ENCODE results near the gene UBE2M.
A peak's percentile ranks its signal among the peaks of the same experiment; 100 is the strongest.
"Not testable (repeated sequence)": the region's sequence is repeated elsewhere in the genome, so short reads cannot be mapped to it uniquely, and the experiment has no call there.

The UBE2M gene

GRCh38 chr19:58555369-58555885, 3.0 kb downstream of the UBE2M start:
- DNase-seq (ENCODE audit: low spot score), result no peak

- DNase-seq (ENCODE audit: low spot score), result peak; percentile 95
Measured at GRCh38 chr19:58554494-58555368, 3.7 kb downstream of the UBE2M start, which contains the start of gene CHMP2A. TSS of gene CHMP2A (minus strand) at chr19:58555105. CDS start at chr19:58554212, 893 bp downstream.

- no peak for DNase-seq (ENCODE audit: low spot score)
Measured at GRCh38 chr19:58553799-58554493, 4.5 kb downstream of the UBE2M start.

- DNase-seq (ENCODE audit: low spot score), result no peak
Measured at GRCh38 chr19:58552655-58553054, 5.8 kb downstream of the UBE2M start.

GRCh38 chr19:58551577-58552471, 6.6 kb downstream of the UBE2M start:
- DNase-seq (ENCODE audit: low spot score), result no peak

GRCh38 chr19:58551123-58551497, 7.3 kb downstream of the UBE2M start:
- DNase-seq (ENCODE audit: low spot score), result no peak

GRCh38 chr19:58550362-58551122, 7.9 kb downstream of the UBE2M start:
- no peak for DNase-seq (ENCODE audit: low spot score)

- no peak for DNase-seq (ENCODE audit: low spot score)
Measured at GRCh38 chr19:58549664-58550361, 8.6 kb downstream of the UBE2M start.

GRCh38 chr19:58548859-58549663, 9.3 kb downstream of the UBE2M start:
- DNase-seq (ENCODE audit: low spot score), result no peak

- no peak for DNase-seq (ENCODE audit: low spot score)
Measured at GRCh38 chr19:58547323-58548312, 10.8 kb downstream of the UBE2M start.

- DNase-seq (ENCODE audit: low spot score), result no peak
Measured at GRCh38 chr19:58546019-58546530, 12.3 kb downstream of the UBE2M start.

- no peak for DNase-seq (ENCODE audit: low spot score)
Measured at GRCh38 chr19:58545286-58546018, 13.0 kb downstream of the UBE2M start.

GRCh38 chr19:58544591-58545285, 13.7 kb downstream of the UBE2M start:
- peak; percentile 59 for DNase-seq (ENCODE audit: low spot score)

GRCh38 chr19:58543826-58544590, 14.4 kb downstream of the UBE2M start, which contains the start of gene TRIM28:
TSS of gene TRIM28 (plus strand) at chr19:58544064. CDS start at chr19:58544758, 694 bp downstream.
- peak; percentile 98 for DNase-seq (ENCODE audit: low spot score)

- not testable (repeated sequence) for DNase-seq (ENCODE audit: low spot score)
Measured at GRCh38 chr19:58542641-58543372, 15.6 kb downstream of the UBE2M start.

All from hematopoietic multipotent progenitor cell treated with erythropoietin and hydrocortisone succinate and interleukin-3 and kit ligand, for 15 days (in vitro differentiated cells).